ENCODE data around the gene MED1.

The MED1 gene

GRCh38 chr17:39365242-39365641 lies 85.8 kb downstream of the MED1 start:
- no peak for DNase-seq (ENCODE audit: low read depth, low spot score)

DNA sequence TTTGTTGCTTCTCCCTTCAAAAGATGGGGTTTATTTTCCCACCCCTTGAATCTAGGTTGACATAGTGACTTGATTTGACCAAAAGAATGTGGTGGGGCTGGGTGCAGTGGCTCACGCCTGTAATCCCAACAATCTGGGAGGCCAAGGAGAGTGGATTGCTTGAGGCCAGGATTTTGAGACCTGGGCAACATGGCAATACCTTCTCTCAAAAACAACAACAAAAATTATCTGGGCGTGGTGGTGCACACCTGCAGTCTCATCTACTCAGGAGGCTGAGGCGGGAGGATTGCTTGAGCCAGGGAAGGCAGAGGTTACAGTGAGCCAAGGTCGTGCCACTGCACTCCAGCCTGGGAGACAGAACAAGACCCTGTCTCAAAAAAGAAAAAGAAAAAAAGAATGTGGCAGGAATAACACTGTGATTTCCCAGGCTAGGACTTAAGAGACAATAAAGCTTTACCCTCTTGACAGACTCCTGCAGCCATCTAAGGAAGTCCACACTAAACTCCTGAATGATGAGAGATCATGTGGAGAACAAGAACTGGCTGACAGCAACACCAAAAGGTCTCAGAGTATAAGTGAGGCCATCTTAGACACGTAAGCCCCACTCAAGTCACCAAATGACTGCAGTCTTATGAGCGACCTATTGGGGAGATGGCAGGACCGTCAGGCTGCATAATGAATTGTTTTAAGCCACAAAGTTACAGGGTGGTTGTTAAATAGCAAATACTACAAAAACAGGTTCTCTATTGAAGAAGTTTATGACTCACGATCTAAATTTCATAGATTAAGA lies 86.6 kb downstream of the MED1 start:
- no peak for DNase-seq (ENCODE audit: low read depth, low spot score)

- no peak for DNase-seq (ENCODE audit: low read depth, low spot score)
These were observed 90.0 kb downstream of the MED1 start for GRCh38 chr17:39361064-39361463.

GRCh38 chr17:39360537-39360936 lies 90.5 kb downstream of the MED1 start:
- no peak for DNase-seq (ENCODE audit: low read depth, low spot score)

DNA sequence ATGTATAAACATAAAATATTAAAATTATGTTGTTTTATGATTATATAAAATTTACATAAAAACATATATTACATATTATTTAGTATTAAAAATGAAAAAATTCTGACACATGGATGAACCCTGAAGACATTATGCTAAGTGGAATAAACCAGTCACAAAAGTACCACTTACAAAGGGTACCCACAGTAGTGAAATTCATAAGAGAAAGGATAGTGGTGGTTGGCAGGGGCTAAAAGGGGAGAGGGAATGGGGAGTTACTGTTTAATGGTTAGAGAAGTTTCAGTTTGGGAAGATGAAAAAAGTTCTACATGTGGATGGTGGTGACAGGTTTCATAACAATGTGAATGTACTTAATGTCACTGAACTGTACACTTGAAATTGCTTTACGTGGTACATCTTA lies 91.1 kb downstream of the MED1 start:
- no peak for DNase-seq (ENCODE audit: low read depth, low spot score)

GRCh38 chr17:39357986-39358385 lies 93.1 kb downstream of the MED1 start:
- DNase-seq (ENCODE audit: low read depth, low spot score), result no peak

DNA sequence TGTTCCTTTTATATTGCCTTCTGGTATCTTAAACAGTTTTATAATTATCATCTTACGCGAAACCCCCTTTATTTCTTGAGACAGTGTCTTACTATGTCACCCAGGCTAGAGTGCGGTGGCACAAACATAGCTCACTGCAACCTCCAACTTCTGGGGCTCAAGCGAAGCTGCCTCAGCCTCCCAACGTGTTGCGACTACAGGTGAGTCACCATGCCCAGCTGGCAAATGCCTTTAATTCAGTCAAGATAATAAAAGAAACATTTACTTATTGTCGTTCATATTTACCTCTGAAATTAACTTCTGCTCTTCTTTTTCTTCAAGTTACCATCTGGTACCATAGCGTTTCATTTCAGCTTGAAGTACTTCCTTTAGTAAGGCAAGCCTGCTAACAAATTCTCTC lies 93.6 kb downstream of the MED1 start:
- DNase-seq (ENCODE audit: low read depth, low spot score), result no peak

Measured in iPS DF 19.7 (cell line).